Activated naive CD4-positive, alpha-beta T cell treated with anti-CD3 and anti-CD28 coated beads, Interleukin-2, amount 10 ng/mL, durations not matched to agents 7 days and 5 days (primary cell): Measurements from ENCODE around the gene CLTC.

Source experiments
- CTCF ChIA-PET: fragments of 350-600 bp; sonication (Branson Sonifier 250); formaldehyde crosslinking; loops from one replicate; lab custom pipeline; 2021; ENCODE audit warnings: antibody characterized with exemption; lab: Charles Lee
- DNase-seq: peaks from one replicate; pipeline ENCODE4 v3.0.0-alpha.2; 2020
- H3K27ac Mint-ChIP-seq: one replicate; pipeline ENCODE4 v1.8.0; 2021; ENCODE audit warnings: mild to moderate bottlenecking, moderate library complexity, mixed read lengths
- H3K27me3 Mint-ChIP-seq: one replicate; pipeline ENCODE4 v1.8.0; 2021; ENCODE audit warnings: mild to moderate bottlenecking, mixed read lengths
- H3K36me3 Mint-ChIP-seq: one replicate; pipeline ENCODE4 v1.8.0; 2021; ENCODE audit warnings: mixed read lengths
- H3K4me1 Mint-ChIP-seq: one replicate; pipeline ENCODE4 v1.8.0; 2021; ENCODE audit warnings: mixed read lengths
- H3K4me3 Mint-ChIP-seq: one replicate; pipeline ENCODE4 v1.8.0; 2021; ENCODE audit warnings: mild to moderate bottlenecking, moderate library complexity, mixed read lengths
- H3K9me3 Mint-ChIP-seq: one replicate; pipeline ENCODE4 v1.8.0; 2021; ENCODE audit warnings: mixed read lengths

The CLTC gene

DNA sequence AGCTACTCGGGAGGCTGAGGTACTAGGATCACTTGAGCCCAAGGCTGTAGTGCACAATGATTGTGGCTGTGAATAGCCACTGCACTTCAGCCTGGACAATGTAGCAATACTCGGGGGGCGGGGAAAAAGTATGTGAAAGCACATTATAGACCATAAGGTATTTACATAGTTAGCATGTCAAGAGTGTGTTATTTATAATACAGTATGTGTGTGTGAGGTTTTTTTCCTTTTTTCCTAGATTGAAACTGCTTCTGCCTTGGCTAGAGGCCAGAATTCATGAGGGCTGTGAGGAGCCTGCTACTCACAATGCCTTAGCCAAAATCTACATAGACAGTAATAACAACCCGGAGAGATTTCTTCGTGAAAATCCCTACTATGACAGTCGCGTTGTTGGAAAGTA lies 57.0 kb downstream of the CLTC start:
- H3K36me3 Mint-ChIP-seq = peaks cover 51% of the 10 kb centered on the region
- no peak for DNase-seq
- no peaks in the 10 kb centered on the region for H3K27me3 Mint-ChIP-seq
- H3K9me3 Mint-ChIP-seq = no peaks in the 10 kb centered on the region
- H3K4me1 Mint-ChIP-seq = peaks cover 2% of the 10 kb centered on the region
- H3K27ac Mint-ChIP-seq = peak overlapping the region; percentile 37
- CTCF ChIA-PET = interaction anchor here (1.5 kb wide), 1 partner anchor 366 kb away, joined by 5 read pairs; no protein-coding TSS in a partner anchor
- H3K4me3 Mint-ChIP-seq = no peak overlapping the region

GRCh38 chr17:59678918-59679317 lies 59.2 kb downstream of the CLTC start:
- peaks cover 61% of the 10 kb centered on the region for H3K36me3 Mint-ChIP-seq

DNA sequence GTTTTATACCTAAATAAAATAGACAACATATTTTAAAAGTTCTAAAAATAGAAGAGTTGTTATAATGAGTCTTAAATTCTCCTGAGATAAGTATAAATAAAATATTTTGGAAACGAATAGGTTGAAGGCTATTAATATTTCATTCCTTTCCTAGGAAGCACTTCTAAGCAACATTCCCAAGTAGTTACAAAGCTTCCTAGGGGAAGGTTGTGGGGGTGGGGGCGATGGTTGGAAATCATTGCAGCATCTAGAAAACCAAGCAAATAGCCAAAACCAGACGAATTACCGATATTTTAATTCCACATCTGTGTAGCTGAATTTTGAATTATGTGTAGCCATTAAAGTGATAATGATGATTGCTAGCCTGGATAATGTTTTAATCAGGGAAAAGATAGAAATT lies 60.6 kb downstream of the CLTC start:
- Mint-ChIP-seq H3K9me3 (no peaks in the 10 kb centered on the region), H3K36me3 (peaks cover 62% of the 10 kb centered on the region), H3K27me3 (no peaks in the 10 kb centered on the region), H3K27ac (no peak overlapping the region), H3K4me3 (no peak overlapping the region), H3K4me1 (no peaks in the 10 kb centered on the region)
- DNase-seq = no peak
- CTCF ChIA-PET = no interaction called here

More at GRCh38 chr17:59678918-59679317, 59.2 kb downstream of the CLTC start:
- Mint-ChIP-seq H3K27me3 (no peaks in the 10 kb centered on the region), H3K4me3 (no peak overlapping the region), H3K9me3 (no peaks in the 10 kb centered on the region), H3K27ac (no peak overlapping the region), H3K4me1 (no peaks in the 10 kb centered on the region)
- no peak for DNase-seq
- CTCF ChIA-PET = no interaction called here

DNA sequence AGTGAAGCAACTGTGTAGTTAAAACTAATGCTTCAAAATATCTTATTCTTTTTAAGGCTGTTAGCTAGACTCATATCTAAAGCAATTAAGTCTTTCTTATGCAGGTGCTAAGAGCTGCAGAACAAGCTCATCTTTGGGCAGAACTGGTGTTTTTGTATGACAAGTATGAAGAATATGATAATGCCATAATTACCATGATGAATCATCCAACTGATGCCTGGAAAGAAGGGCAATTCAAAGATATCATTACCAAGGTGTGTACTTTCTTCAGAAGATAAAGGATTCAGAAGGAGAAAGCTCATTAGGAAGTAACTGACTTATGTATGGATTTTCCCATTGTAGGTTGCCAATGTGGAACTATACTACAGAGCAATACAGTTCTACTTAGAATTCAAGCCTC lies 63.6 kb downstream of the CLTC start:
- H3K4me1 Mint-ChIP-seq = no peaks in the 10 kb centered on the region
- H3K27ac Mint-ChIP-seq = no peak overlapping the region
- no peaks in the 10 kb centered on the region for H3K27me3 Mint-ChIP-seq
- H3K9me3 Mint-ChIP-seq = no peaks in the 10 kb centered on the region
- H3K36me3 Mint-ChIP-seq = peaks cover 64% of the 10 kb centered on the region
- H3K4me3 Mint-ChIP-seq = no peak overlapping the region
- no peak for DNase-seq
- CTCF ChIA-PET = interaction anchor here (0.5 kb wide), 1 partner anchor 267 kb away, joined by 3 read pairs; no protein-coding TSS in a partner anchor

DNA sequence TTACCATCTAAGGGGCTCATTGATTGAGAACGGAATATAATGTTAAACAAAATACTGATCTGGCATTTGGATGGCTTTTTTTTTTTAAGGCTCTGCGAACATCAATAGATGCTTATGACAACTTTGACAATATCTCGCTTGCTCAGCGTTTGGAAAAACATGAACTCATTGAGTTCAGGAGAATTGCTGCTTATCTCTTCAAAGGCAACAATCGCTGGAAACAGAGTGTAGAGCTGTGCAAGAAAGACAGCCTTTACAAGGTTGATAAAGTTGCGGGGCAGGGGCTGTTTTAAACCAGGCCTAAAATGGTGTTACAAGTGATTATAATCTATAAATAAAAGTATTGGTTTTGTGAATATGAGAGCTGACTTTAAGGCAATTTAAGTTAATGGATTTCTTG lies 65.3 kb downstream of the CLTC start:
- H3K4me1 Mint-ChIP-seq = no peaks in the 10 kb centered on the region
- H3K36me3 Mint-ChIP-seq = peaks cover 68% of the 10 kb centered on the region
- H3K27me3 Mint-ChIP-seq = no peaks in the 10 kb centered on the region
- no peaks in the 10 kb centered on the region for H3K9me3 Mint-ChIP-seq
- no peak for DNase-seq
- no peak overlapping the region for H3K27ac Mint-ChIP-seq
- H3K4me3 Mint-ChIP-seq = no peak overlapping the region
- CTCF ChIA-PET = no interaction called here

- no peak overlapping the region for H3K27ac Mint-ChIP-seq
- H3K36me3 Mint-ChIP-seq = peaks cover 64% of the 10 kb centered on the region
- H3K27me3 Mint-ChIP-seq = no peaks in the 10 kb centered on the region
- no peaks in the 10 kb centered on the region for H3K4me1 Mint-ChIP-seq
- CTCF ChIA-PET = interaction anchor here (0.6 to 1.1 kb wide), 3 partner anchors 28 to 35 kb away, joined by 3 read pairs; no protein-coding TSS in a partner anchor
- no peak overlapping the region for H3K4me3 Mint-ChIP-seq
- no peak for DNase-seq
- H3K9me3 Mint-ChIP-seq = no peaks in the 10 kb centered on the region
These were observed 68.3 kb downstream of the CLTC start for GRCh38 chr17:59688008-59688407.

DNA sequence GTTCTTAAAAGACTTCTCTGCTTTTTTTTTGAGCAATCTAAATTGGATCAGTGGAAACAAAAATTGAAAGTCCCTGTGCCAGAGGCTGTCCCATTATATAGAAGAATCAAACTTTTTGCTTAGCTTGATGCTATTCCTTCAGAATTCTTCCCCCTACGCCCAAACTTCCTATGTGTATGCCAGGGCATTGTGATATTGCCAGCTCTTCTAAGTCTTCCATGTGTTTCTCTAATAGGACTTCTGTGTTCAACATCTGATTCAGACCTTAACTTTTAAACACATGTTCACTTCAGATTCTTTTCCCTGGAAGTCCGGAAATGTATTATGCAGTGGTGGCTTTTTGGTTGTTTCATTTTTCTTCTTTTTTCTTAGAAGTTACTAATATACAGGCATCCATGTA lies 68.8 kb downstream of the CLTC start:
- no peak overlapping the region for H3K4me3 Mint-ChIP-seq
- no peaks in the 10 kb centered on the region for H3K4me1 Mint-ChIP-seq
- peaks cover 62% of the 10 kb centered on the region for H3K36me3 Mint-ChIP-seq
- no peaks in the 10 kb centered on the region for H3K9me3 Mint-ChIP-seq
- H3K27ac Mint-ChIP-seq = no peak overlapping the region
- DNase-seq = no peak
- no peaks in the 10 kb centered on the region for H3K27me3 Mint-ChIP-seq
- CTCF ChIA-PET = interaction anchor here (0.6 to 1.1 kb wide), 3 partner anchors 28 to 36 kb away, joined by 3 read pairs; no protein-coding TSS in a partner anchor

DNA sequence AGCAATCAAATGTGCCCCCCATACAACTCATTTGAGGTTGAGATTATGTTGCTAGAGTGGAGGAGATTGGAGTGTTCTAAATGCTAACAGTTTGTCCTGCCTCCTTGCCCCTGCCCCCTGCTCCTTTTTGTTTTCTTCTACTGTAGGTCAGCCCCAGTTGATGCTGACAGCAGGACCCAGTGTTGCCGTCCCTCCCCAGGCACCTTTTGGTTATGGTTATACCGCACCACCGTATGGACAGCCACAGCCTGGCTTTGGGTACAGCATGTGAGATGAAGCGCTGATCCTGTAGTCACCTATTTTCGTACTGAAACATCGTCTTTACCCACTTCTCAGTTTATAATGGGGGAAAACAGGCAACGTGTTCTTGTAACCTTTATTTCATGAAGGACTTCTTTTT lies 73.9 kb downstream of the CLTC start:
- no peak for DNase-seq
- H3K9me3 Mint-ChIP-seq = no peaks in the 10 kb centered on the region
- CTCF ChIA-PET = interaction anchor here (0.6 to 0.7 kb wide), 2 partner anchors 714 to 830 kb away, joined by 3 to 4 read pairs; no protein-coding TSS in a partner anchor

DNA sequence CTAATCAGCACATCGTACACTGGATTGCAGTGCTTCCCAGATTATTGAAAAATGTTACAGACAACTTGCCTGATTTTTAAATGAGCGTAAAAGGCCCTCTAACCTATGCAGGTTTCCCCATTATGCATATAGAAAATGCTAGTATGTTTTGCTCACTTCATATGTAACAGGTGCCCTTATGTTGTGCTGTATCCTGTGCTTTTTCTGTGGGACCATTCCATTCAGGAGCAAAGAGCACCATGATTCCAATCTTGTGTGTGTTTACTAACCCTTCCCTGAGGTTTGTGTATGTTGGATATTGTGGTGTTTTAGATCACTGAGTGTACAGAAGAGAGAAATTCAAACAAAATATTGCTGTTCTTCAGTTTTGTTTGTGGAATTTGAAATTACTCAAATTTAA lies 74.6 kb downstream of the CLTC start:
- H3K4me3 Mint-ChIP-seq = no peak overlapping the region
- peaks cover 68% of the 10 kb centered on the region for H3K36me3 Mint-ChIP-seq
- no peaks in the 10 kb centered on the region for H3K9me3 Mint-ChIP-seq
- H3K27me3 Mint-ChIP-seq = no peaks in the 10 kb centered on the region
- no peak overlapping the region for H3K27ac Mint-ChIP-seq
- no peak for DNase-seq
- CTCF ChIA-PET = interaction anchor here (0.7 kb wide), 1 partner anchor 831 kb away, joined by 3 read pairs; no protein-coding TSS in a partner anchor
- peaks cover 12% of the 10 kb centered on the region for H3K4me1 Mint-ChIP-seq

More for the DNA sequence above, 73.9 kb downstream of the CLTC start:
- Mint-ChIP-seq H3K4me3 (no peak overlapping the region), H3K27me3 (no peaks in the 10 kb centered on the region), H3K36me3 (peaks cover 65% of the 10 kb centered on the region), H3K4me1 (peaks cover 9% of the 10 kb centered on the region), H3K27ac (no peak overlapping the region)

DNA sequence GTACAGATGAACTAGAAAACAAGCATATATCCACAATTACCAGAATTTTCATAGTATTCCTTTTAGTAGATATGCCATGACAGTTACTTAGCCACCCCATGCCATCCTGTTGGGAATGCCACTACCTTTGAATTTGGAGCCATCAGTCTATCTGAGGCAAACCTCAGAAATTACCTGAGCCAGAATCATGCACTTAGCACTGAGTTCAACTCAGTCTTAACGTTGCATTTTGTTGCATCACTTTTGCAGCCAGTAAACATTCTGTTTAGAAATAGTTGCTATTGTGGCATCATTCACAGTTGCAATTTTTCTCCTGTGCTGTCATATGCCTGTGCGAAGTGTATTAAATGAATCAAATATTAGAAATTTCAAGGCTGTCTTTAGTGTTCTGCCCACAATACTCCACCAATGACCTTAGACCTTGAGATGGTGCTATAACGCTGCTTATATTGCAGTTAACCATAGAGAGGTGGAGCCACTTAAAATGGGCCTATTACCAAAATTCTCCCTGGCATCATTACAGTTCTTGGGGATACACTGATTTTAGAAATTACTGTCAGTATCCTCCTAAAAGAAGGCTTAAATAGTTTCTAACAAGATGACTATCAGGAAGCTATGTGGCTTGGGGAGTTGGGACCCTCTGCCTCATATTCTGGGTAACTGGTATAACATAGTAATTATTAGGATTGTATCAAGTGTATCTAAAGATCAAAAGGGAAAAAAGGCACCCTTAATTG lies 76.4 kb downstream of the CLTC start:
- Mint-ChIP-seq H3K27me3 (no peaks in the 10 kb centered on the region), H3K4me1 (peaks cover 28% of the 10 kb centered on the region), H3K4me3 (no peak overlapping the region), H3K36me3 (peaks cover 65% of the 10 kb centered on the region), H3K27ac (peak overlapping the region; percentile 17), H3K9me3 (no peaks in the 10 kb centered on the region)
- CTCF ChIA-PET = interaction anchor here (1.2 kb wide), 1 partner anchor 163 kb away, joined by 4 read pairs; no protein-coding TSS in a partner anchor
- no peak for DNase-seq

DNA sequence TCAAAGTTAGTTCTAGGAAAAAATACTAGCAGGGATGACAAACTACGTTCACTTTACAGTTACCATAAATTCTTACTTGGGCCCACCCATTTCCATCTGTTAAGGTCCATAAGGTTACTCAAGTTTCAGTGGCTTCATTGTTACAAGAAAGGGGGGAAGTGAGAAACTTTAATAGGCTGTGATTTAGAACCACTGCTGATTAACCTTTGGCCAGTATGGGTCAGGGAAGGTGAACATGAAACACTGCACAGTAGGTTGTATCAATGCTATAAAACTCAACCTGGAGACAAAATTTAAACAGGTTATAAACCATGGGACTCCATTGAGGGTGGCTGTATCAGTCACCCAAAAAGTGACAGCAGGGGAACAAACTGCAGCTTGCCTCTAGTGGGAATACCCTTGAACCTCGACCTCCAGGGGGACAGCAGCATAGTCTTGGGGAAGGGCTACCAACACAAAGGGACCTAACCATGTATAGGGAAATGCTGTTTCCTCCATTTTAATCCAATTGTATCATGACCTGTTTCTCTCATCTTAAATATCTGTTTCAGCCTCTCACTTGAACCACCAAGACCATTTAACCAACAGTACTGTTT lies 77.1 kb downstream of the CLTC start:
- peaks cover 28% of the 10 kb centered on the region for H3K4me1 Mint-ChIP-seq
- no peaks in the 10 kb centered on the region for H3K27me3 Mint-ChIP-seq
- H3K4me3 Mint-ChIP-seq = no peak overlapping the region
- CTCF ChIA-PET = no interaction called here
- no peak overlapping the region for H3K27ac Mint-ChIP-seq
- no peaks in the 10 kb centered on the region for H3K9me3 Mint-ChIP-seq
- DNase-seq = no peak
- H3K36me3 Mint-ChIP-seq = peaks cover 61% of the 10 kb centered on the region

GRCh38 chr17:59698143-59698542 lies 78.4 kb downstream of the CLTC start:
- H3K9me3 Mint-ChIP-seq = no peaks in the 10 kb centered on the region
- H3K4me3 Mint-ChIP-seq = no peak overlapping the region
- H3K36me3 Mint-ChIP-seq = peaks cover 62% of the 10 kb centered on the region
- CTCF ChIA-PET = no interaction called here
- H3K27ac Mint-ChIP-seq = no peak overlapping the region
- peaks cover 34% of the 10 kb centered on the region for H3K4me1 Mint-ChIP-seq
- H3K27me3 Mint-ChIP-seq = no peaks in the 10 kb centered on the region
- DNase-seq = no peak

- Mint-ChIP-seq H3K4me3 (no peak overlapping the region), H3K27me3 (no peaks in the 10 kb centered on the region), H3K4me1 (peaks cover 37% of the 10 kb centered on the region), H3K9me3 (no peaks in the 10 kb centered on the region), H3K27ac (no peak overlapping the region), H3K36me3 (peaks cover 56% of the 10 kb centered on the region)
- CTCF ChIA-PET = no interaction called here
- no peak for DNase-seq
These were observed 79.5 kb downstream of the CLTC start for GRCh38 chr17:59699218-59699617.

DNA sequence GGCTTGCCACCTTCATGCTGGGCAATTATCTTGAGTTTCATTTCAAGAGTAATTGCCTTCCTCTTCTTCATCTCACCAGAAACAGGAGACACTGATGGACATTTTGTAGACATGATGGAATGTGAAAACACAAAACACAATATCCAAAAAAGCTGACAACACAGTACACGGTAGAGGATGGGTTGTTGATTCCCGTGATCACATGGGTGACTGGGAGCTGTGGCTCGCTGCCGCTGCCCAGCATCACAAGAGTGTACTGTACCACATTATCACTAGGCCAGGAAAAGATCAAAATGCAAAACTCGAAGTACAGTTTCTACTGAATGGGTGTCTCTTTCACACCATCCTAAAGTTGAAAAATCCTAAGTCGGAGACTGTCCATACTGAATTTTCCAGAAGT lies 80.1 kb downstream of the CLTC start:
- Mint-ChIP-seq H3K27ac (peak overlapping the region; percentile 17), H3K36me3 (peaks cover 53% of the 10 kb centered on the region), H3K4me1 (peaks cover 43% of the 10 kb centered on the region), H3K4me3 (no peak overlapping the region), H3K9me3 (no peaks in the 10 kb centered on the region), H3K27me3 (no peaks in the 10 kb centered on the region)
- CTCF ChIA-PET = no interaction called here
- DNase-seq = no peak

GRCh38 chr17:59702304-59702703 lies 82.6 kb downstream of the CLTC start:
- Mint-ChIP-seq H3K9me3 (no peaks in the 10 kb centered on the region), H3K4me1 (peaks cover 58% of the 10 kb centered on the region), H3K27me3 (peaks cover 3% of the 10 kb centered on the region), H3K4me3 (no peak overlapping the region), H3K27ac (no peak overlapping the region), H3K36me3 (peaks cover 47% of the 10 kb centered on the region)
- CTCF ChIA-PET = no interaction called here
- no peak for DNase-seq
